ENCODE measurements around the gene DCANP1.

Gene DCANP1

GRCh38 chr5:135478938-135479337, 31.8 kb upstream of the DCANP1 start:
- no peak for DNase-seq

- DNase-seq, result no peak
These were observed 30.5 kb upstream of the DCANP1 start for GRCh38 chr5:135477613-135478066.

GRCh38 chr5:135476615-135477581, 29.8 kb upstream of the DCANP1 start:
- DNase-seq, result no peak

- no peak for DNase-seq
These were observed 27.0 kb upstream of the DCANP1 start for GRCh38 chr5:135473956-135474670.

GRCh38 chr5:135472141-135472540, 25.0 kb upstream of the DCANP1 start:
- no peak for DNase-seq

- DNase-seq, result no peak
These were observed 24.6 kb upstream of the DCANP1 start for GRCh38 chr5:135471726-135472125.

- DNase-seq, result no peak
These were observed 22.8 kb upstream of the DCANP1 start for GRCh38 chr5:135469911-135470310.

- DNase-seq, result no peak
These were observed 21.4 kb upstream of the DCANP1 start for GRCh38 chr5:135468541-135468940.

- DNase-seq, result no peak
These were observed 20.8 kb upstream of the DCANP1 start for GRCh38 chr5:135467871-135468485.

- no peak for DNase-seq
These were observed 20.0 kb upstream of the DCANP1 start for GRCh38 chr5:135467051-135467625.

GRCh38 chr5:135466178-135467050, 19.3 kb upstream of the DCANP1 start:
- DNase-seq, result peak; percentile 59

- DNase-seq, result no peak
These were observed 18.4 kb upstream of the DCANP1 start for GRCh38 chr5:135465391-135466122.

GRCh38 chr5:135462304-135462703, 15.2 kb upstream of the DCANP1 start:
- peak; percentile 26 for DNase-seq

GRCh38 chr5:135461481-135462151, 14.5 kb upstream of the DCANP1 start:
- DNase-seq, result no peak

GRCh38 chr5:135460246-135461033, 13.3 kb upstream of the DCANP1 start:
- no peak for DNase-seq

GRCh38 chr5:135458921-135459331, 11.8 kb upstream of the DCANP1 start:
- no peak for DNase-seq

- DNase-seq, result no peak
These were observed 11.2 kb upstream of the DCANP1 start for GRCh38 chr5:135458356-135458755.

GRCh38 chr5:135457424-135458071, 10.4 kb upstream of the DCANP1 start:
- DNase-seq, result peak; percentile 49

All from activated CD4-positive, alpha-beta T cell treated with anti-CD3 and anti-CD28 coated beads, Interleukin-2, amount 50 U/mL, for 1 hour (primary cell).